ENCODE measurements around the gene PRSS2. TPM values are rescaled to one million over a fixed set of nuclear protein-coding genes. Genes with fewer than 3 reads are reported as not detected.
"Not testable (repeated sequence)": the region's sequence is repeated elsewhere in the genome, so short reads cannot be mapped to it uniquely, and the experiment has no call there.

PRSS2 gene
- total RNA-seq, 4 donors from 2014 or later = not detected

GRCh38 chr7:142754681-142755575 is 15.8 kb upstream of the PRSS2 start:
- Histone ChIP-seq H3K9me3 (no peaks in the 10 kb centered on the region), H3K27ac (no peak overlapping the region), H3K27me3 (no peaks in the 10 kb centered on the region), H3K4me3 (no peak overlapping the region), H3K4me1 (no peaks in the 10 kb centered on the region), H3K36me3 (no peaks in the 10 kb centered on the region)
- no peak for TF ChIP-seq CTCF (IDR thresholded peaks at IDR 0.05)
- no peak for TF ChIP-seq POLR2A (IDR thresholded peaks at IDR 0.05)
- no peak for DNase-seq
- intact Hi-C loops (cut with DNase I; ENCODE audit: low total_unique reads) = no loop called here

DNA sequence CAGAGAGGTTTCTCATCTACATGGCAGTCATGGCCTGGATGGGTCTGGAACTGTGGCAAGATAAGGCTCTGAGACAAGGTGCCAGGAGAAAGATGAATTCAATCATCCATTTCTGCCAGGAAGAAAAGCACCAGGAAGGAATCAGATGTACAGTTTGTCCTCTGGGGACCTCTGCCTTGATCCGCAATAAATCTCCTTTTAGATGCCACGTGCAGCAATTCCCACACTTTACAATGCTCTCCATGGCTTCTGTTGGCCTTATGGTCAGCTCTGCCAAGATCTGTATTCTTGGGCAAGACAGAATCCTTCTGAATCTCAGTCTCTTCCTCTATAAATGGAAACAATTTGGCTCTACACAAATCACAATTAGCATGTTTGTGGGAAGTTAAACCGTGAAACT is 12.5 kb upstream of the PRSS2 start:
- H3K9me3 ChIP-seq; intact Hi-C loops (cut with DNase I; ENCODE audit: low total_unique reads); DNase-seq; H3K27me3 ChIP-seq; H3K36me3 ChIP-seq; H3K27ac ChIP-seq; H3K4me3 ChIP-seq; H3K4me1 ChIP-seq: not testable (repeated sequence)

DNA sequence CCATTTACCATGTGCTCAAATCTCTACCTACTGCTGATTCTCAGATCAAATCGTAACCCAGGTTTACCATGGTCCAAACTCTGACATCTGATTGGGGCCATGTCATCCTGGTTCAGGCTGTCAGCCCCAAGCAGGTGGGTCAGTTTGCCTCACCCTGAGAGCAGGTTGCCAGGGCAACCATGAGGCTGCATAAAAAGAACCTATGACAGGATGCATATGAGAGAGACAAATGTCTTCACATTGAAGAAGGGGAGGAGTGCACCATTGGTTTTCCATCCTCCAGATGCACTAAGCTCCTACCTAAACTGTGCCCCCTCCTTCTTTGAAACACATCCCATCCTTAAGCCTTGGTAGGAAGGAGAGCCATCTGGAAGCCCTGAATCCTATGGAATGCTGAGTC is 11.3 kb upstream of the PRSS2 start:
- no peaks in the 10 kb centered on the region for H3K27me3 ChIP-seq
- no peak for DNase-seq
- H3K4me3 ChIP-seq = no peak overlapping the region
- TF ChIP-seq POLR2A (IDR thresholded peaks at IDR 0.05) (no peak), CTCF (IDR thresholded peaks at IDR 0.05) (no peak)
- H3K4me1 ChIP-seq = no peaks in the 10 kb centered on the region
- no peaks in the 10 kb centered on the region for H3K9me3 ChIP-seq
- H3K36me3 ChIP-seq = no peaks in the 10 kb centered on the region
- no peak overlapping the region for H3K27ac ChIP-seq
- intact Hi-C loops (cut with DNase I; ENCODE audit: low total_unique reads) = no loop called here

DNA sequence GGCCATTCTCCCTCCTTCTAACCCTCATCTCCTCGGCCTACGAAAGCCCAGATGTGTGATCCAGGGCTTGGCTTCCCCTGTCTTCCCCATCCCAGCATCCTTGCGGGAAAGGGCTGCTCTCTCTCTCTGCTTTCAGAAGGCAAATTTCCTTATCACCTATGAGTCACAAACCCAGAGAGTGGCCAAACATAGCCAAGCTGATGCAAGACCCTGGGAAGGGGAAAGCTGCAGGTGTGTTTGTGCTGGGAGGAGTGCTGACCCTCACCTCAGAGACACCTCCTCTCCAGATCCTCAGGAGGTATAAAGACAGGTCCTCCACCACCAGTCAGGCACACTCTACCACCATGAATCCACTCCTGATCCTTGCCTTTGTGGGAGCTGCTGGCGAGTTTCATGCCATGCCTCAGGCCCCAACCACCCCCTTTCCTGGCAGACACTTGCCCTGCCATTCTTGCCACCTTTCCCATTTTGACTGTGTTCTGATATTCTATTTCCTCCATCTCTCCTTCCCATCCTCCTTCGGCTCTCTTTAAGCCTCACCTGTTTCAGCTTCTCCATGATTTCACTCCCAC is 10.6 kb upstream of the PRSS2 start:
- no peak for DNase-seq
- Histone ChIP-seq H3K4me3 (no peak overlapping the region), H3K4me1 (no peaks in the 10 kb centered on the region), H3K27me3 (no peaks in the 10 kb centered on the region), H3K27ac (no peak overlapping the region), H3K36me3 (no peaks in the 10 kb centered on the region), H3K9me3 (no peaks in the 10 kb centered on the region)
- no peak for TF ChIP-seq POLR2A (IDR thresholded peaks at IDR 0.05)
- no peak for TF ChIP-seq CTCF (IDR thresholded peaks at IDR 0.05)
- intact Hi-C loops (cut with DNase I; ENCODE audit: low total_unique reads) = no loop called here

DNA sequence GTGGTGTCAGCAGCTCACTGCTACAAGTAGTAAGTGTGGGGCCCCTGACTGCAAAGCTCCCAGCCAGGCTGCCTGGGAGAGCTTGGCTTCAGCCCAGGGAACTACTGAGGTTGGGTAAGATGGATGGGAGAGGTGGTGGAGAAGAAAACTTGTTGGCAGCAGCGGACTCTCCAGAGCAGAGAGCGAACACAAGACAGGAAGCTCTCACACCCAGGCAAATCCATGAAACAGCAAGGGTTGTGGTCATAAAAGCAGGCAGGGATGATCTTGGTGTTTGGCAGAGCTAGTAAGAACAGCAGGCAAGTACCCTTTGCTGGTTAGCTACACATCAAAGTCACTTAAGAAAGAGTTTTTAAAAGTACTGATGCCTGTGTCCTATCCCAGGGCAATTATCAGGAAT is 9.2 kb upstream of the PRSS2 start:
- H3K4me1 ChIP-seq; H3K36me3 ChIP-seq; H3K27ac ChIP-seq; H3K9me3 ChIP-seq; DNase-seq; H3K4me3 ChIP-seq; H3K27me3 ChIP-seq; intact Hi-C loops (cut with DNase I; ENCODE audit: low total_unique reads): not testable (repeated sequence)

DNA sequence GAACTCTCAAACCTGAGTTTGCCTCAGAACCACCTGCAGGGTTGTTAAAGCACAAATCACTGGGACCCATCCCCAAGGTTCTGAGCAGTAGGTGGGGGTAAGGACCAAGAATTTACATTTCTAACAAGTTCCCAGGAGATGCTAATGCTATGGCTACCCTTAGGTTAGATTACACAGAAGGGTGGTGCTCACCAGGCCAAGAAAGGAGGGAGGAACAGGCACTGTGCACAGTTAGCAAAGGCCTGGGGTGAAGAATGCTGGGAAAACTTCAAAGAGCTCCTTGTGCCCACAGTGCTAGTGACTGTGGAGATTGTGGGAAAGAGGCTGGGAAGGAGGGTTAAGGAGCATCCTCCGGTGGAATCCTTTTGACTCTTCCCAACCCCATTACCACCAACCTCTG is 8.7 kb upstream of the PRSS2 start:
- Histone ChIP-seq H3K4me1 (no peaks in the 10 kb centered on the region), H3K9me3 (no peaks in the 10 kb centered on the region), H3K36me3 (no peaks in the 10 kb centered on the region), H3K4me3 (no peak overlapping the region), H3K27ac (no peak overlapping the region), H3K27me3 (no peaks in the 10 kb centered on the region)
- TF ChIP-seq POLR2A (IDR thresholded peaks at IDR 0.05) = no peak
- no peak for TF ChIP-seq CTCF (IDR thresholded peaks at IDR 0.05)
- DNase-seq = no peak
- intact Hi-C loops (cut with DNase I; ENCODE audit: low total_unique reads) = no loop called here

Measured in uterus (tissue), 4 donors.